HG02885 (cell line): ENCODE measurements around the gene CRISPLD2.

Experiments
- ATAC-seq: cut with Tn5 transposase; IDR thresholded peaks from one replicate; pipeline ENCODE4 v1.9.1; 2021; ENCODE audit warnings: mild to moderate bottlenecking; ENCODE audit not compliant: unreplicated experiment, poor library complexity

Gene CRISPLD2

GRCh38 chr16:84947996-84948850 lies 128.4 kb downstream of the CRISPLD2 start:
- no peak for ATAC-seq

- ATAC-seq: no peak
Observed at GRCh38 chr16:84948851-84949610, 129.2 kb downstream of the CRISPLD2 start.

GRCh38 chr16:84949772-84950436 lies 130.1 kb downstream of the CRISPLD2 start:
- no peak for ATAC-seq

- no peak for ATAC-seq
Observed at GRCh38 chr16:84950906-84951305, 131.1 kb downstream of the CRISPLD2 start.

GRCh38 chr16:84952335-84953189 lies 132.8 kb downstream of the CRISPLD2 start:
- ATAC-seq: no peak

- ATAC-seq: no peak
Observed at GRCh38 chr16:84953190-84953746, 133.5 kb downstream of the CRISPLD2 start.

- ATAC-seq: no peak
Observed at GRCh38 chr16:84955427-84955826, 135.6 kb downstream of the CRISPLD2 start.

- ATAC-seq: no peak
Observed at GRCh38 chr16:84957192-84957591, 137.4 kb downstream of the CRISPLD2 start.

- ATAC-seq: no peak
Observed at GRCh38 chr16:84957792-84958191, 138.0 kb downstream of the CRISPLD2 start.
